ENCODE measurements around the gene ASPDH.
"Not testable (repeated sequence)": the region's sequence is repeated elsewhere in the genome, so short reads cannot be mapped to it uniquely, and the experiment has no call there.

Gene ASPDH

GRCh38 chr19:50476224-50476906, 37.3 kb downstream of the ASPDH start, which contains the start of the genes EMC10 and GARIN5A:
TSS of gene EMC10 (plus strand) at chr19:50476507. CDS start at chr19:50476545, 38 bp downstream.
TSS of gene GARIN5A (minus strand) at chr19:50476848. CDS start at chr19:50476388, 460 bp downstream.
- peak; percentile 32 to 70 for DNase-seq

- no peak for DNase-seq
Measured at GRCh38 chr19:50475736-50476223, 37.9 kb downstream of the ASPDH start.

DNA sequence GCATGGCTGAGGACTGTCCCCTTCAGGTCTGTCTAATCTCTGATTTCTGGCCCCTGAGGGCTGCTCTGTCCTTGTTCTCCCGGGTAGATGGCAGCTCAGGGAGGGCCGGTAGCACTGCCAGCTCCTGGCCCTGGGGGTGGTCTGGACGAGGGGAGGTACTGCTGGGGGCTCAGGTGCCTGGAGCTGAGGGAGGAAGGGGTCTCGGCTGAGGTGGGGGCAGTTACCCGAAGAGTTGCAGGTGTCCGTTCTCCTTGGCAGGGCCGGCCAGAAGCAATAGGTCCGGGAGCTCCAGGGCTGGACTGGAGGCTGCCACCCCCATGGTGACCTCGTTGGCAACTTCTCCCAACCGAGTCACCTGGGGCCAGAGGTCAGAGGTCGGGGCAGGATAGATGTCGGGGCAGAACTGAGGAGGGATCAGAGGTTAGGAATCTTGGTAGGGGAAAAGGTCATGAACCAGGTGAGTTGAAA, 38.6 kb downstream of the ASPDH start:
- no peak for DNase-seq

- not testable (repeated sequence) for DNase-seq
Measured at GRCh38 chr19:50473336-50473735, 40.4 kb downstream of the ASPDH start.

- DNase-seq = no peak
Measured at GRCh38 chr19:50468818-50469217, 44.9 kb downstream of the ASPDH start.

DNA sequence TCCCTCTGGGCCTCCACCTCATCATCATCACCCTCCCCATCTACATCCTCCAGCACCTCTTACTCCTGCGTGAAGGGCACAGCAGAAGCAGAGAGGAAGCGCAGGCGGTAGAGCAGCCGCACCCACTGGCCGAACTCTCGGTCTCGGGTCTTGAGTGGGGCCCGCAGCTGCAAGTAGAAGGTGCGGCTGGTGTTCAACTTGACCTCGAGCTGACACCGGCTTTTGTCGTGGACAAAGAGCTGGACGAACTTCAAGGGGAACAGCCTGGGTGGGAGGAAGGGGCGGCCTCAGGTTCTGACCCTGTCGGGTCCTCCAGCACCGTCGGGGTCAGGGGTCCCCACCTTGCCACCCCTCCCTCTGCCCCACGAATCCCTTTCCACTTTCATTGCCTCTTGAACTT, 46.1 kb downstream of the ASPDH start:
- DNase-seq = no peak

DNA sequence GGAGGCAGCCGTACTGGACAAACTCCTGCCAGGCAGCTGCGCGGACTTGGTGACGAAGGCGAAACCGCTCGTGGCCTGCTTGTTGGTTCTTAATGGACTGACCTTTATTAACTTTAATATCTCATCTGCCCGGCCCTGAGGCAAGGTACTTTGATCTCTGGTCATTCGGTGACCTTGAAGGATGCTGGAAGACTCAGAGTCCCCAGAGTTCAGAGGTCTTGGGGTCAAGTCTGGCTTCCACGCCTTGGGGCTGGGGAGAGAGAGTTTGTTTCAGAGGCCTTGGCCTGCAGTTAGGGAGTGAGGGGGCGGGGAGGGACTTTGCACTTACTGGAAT, 47.0 kb downstream of the ASPDH start:
- DNase-seq = no peak

- DNase-seq = no peak
Measured at GRCh38 chr19:50465986-50466705, 47.6 kb downstream of the ASPDH start.

DNA sequence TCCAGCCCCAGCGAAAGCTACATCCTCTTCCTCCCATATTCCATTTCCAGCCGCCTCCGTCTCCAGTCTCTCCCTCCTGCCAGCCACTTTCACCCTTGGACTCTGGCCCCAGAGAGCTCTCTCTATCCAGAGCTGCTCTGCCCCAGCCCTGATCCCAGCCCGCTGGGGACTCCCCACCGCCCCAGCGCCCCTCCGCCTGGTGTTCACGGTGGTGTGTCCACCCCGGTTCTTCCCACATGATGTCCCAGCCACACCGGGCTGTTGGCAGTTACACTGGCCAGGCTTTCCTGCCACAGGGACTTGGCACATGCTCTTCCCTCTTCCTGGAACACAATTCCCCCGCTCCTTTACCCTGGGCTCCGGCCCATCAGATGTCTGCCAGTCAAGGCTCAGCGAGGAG, 48.7 kb downstream of the ASPDH start:
- no peak for DNase-seq

DNA sequence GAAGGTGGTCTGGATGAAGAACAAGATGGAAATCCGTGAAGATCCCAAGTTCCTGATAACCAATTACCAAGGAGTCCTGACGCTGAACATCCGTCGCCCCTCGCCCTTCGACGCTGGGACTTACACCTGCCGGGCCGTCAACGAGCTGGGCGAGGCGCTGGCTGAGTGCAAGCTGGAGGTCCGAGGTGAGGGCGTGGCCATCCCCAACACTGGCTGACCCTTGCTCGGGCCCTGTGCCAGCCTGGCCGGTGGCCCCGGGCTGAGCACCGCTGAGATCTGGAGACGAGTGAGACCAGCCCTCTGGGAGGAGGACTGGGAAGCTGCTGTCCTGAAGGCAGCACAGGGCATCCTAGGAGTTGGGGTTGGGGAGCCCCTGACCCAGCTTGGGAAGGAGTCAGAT, 49.4 kb downstream of the ASPDH start:
- no peak for DNase-seq

GRCh38 chr19:50462970-50463369, 50.7 kb downstream of the ASPDH start:
- DNase-seq = no peak

Data from cerebellar nuclear complex (tissue), 1 donor.